GM12878 (cell line): ENCODE data around the gene DACH1. TPM values are rescaled to one million over a fixed set of nuclear protein-coding genes. Genes with fewer than 3 reads are reported as not detected.

Source experiments
- ATAC-seq: fragments of 200-7000 bp; cut with Tn5 transposase; 3 replicates; pipeline ENCODE4 v1.9.1; 2020; ENCODE audit warnings: mild to moderate bottlenecking, moderate library complexity
- BruUV-seq: library from RNA; stranded (reverse); fragments of 400-500 nt; replicated peaks from 2 replicates; lab custom pipeline; 2021; lab: Mats Ljungman, UMichigan
- CTCF ChIA-PET: fragments of 300-600 bp; sonication (Branson Sonifier 250); formaldehyde crosslinking; extraction: SDS; loops from one replicate; lab custom pipeline; 2021; ENCODE audit warnings: inconsistent platforms; lab: Yijun Ruan, JAX
- POLR2A ChIA-PET: fragments of 350-600 bp; formaldehyde crosslinking; extraction: SDS; loops from one replicate; lab custom pipeline; 2021; ENCODE audit warnings: inconsistent platforms; lab: Charles Lee
- RAD21 ChIA-PET: fragments of 300-600 bp; sonication (Branson Sonifier 250); formaldehyde crosslinking; loops from one replicate; lab custom pipeline; 2023; ENCODE audit warnings: antibody characterized with exemption; ENCODE audit not compliant: unreplicated experiment; lab: Charles Lee
- SMC1A ChIA-PET: fragments of 300-600 bp; sonication (Branson Sonifier 250); formaldehyde crosslinking; loops from one replicate; lab custom pipeline; 2023; ENCODE audit not compliant: unreplicated experiment, uncharacterized antibody; lab: Charles Lee
- DNase-seq: peaks from one replicate; pipeline ENCODE4 v3.0.0-alpha.2; 2011; ENCODE audit warnings: low read depth, low spot score
- FAIRE-seq: peaks from 3 replicates; lab custom pipeline; 2011; peaks lifted over from hg19 to GRCh38; lab: Jason Lieb, UNC
- H2AFZ ChIP-seq: 2 replicates; pipeline ENCODE4 v1.6.0; 2011; ENCODE audit warnings: low read depth, low read length, control low read depth; ENCODE audit not compliant: control insufficient read depth
- H3K27ac ChIP-seq: 2 replicates; pipeline ENCODE4 v1.5.1; 2011; ENCODE audit warnings: control low read depth; ENCODE audit not compliant: control insufficient read depth, insufficient read depth
- H3K27me3 ChIP-seq, 2 experiments: replicated peaks in 1 of 2; 2 replicates each; pipeline versions ENCODE4 v1.6.0 to v1.6.1; 2011; ENCODE audit warnings: low read length in 1 of 2; ENCODE audit not compliant: control insufficient read depth in 2 of 2, insufficient read depth in 2 of 2
- H3K36me3 ChIP-seq, 2 experiments: 2 replicates each; pipeline ENCODE4 v1.5.1; 2011; ENCODE audit warnings: low read length in 1 of 2; ENCODE audit not compliant: control insufficient read depth in 2 of 2, insufficient read depth in 2 of 2
- H3K4me1 ChIP-seq: 2 replicates; pipeline ENCODE4 v1.6.1; 2011; ENCODE audit warnings: mild to moderate bottlenecking, low read length, moderate library complexity, mixed read lengths; ENCODE audit not compliant: control insufficient read depth, insufficient read depth
- H3K4me2 ChIP-seq: 2 replicates; pipeline ENCODE4 v1.6.0; 2011; ENCODE audit warnings: control low read depth; ENCODE audit not compliant: control insufficient read depth, insufficient read depth
- H3K4me3 ChIP-seq: fragments of 200-600 bp; sonication (generic); 2 replicates; pipeline ENCODE4 v1.5.1; 2016
- H3K79me2 ChIP-seq: 2 replicates; pipeline ENCODE4 v1.6.0; 2011; ENCODE audit warnings: low read length; ENCODE audit not compliant: control insufficient read depth, insufficient read depth
- H3K9ac ChIP-seq: 2 replicates; pipeline ENCODE4 v1.8.0; 2011; ENCODE audit warnings: low read length, control low read depth, mixed read lengths; ENCODE audit not compliant: control insufficient read depth, insufficient read depth
- H3K9me3 ChIP-seq: replicated peaks from 3 replicates; pipeline ENCODE4 v1.5.1; 2011; ENCODE audit warnings: mild to moderate bottlenecking, low read length; ENCODE audit not compliant: control insufficient read depth, insufficient read depth
- H4K20me1 ChIP-seq: 2 replicates; pipeline ENCODE4 v1.6.0; 2011; ENCODE audit not compliant: control insufficient read depth, insufficient read depth
- BRCA1 ChIP-seq: IDR thresholded peaks from 2 replicates; pipeline ENCODE4 v1.6.1; 2011; ENCODE audit warnings: low read depth, low read length, improper control_type of control experiment
- CBFB ChIP-seq: IDR thresholded peaks from 2 replicates; pipeline ENCODE4 v1.6.1; 2016; ENCODE audit warnings: antibody characterized with exemption, low read depth
- CBX3 ChIP-seq: fragments of 200-600 bp; sonication (generic); IDR thresholded peaks from 2 replicates; pipeline ENCODE4 v1.6.1; 2016; ENCODE audit warnings: low read depth, borderline replicate concordance
- CUX1 ChIP-seq: IDR thresholded peaks from 2 replicates; pipeline ENCODE4 v1.6.1; 2012; ENCODE audit warnings: improper control_type of control experiment, low read depth, low read length; ENCODE audit not compliant: insufficient replicate concordance
- GATAD2B ChIP-seq: fragments of 450-650 bp; conservative IDR thresholded peaks from 2 replicates; pipeline ENCODE4 v1.6.1; 2017; ENCODE audit warnings: low read depth, mild to moderate bottlenecking, moderate library complexity
- IKZF2 ChIP-seq, 2 experiments: fragments of 450-650 bp; IDR thresholded peaks; 2 replicates each; pipeline ENCODE4 v1.6.1; 2017; ENCODE audit warnings: mild to moderate bottlenecking in 2 of 2, moderate library complexity in 2 of 2
- NBN ChIP-seq: fragments of 450-650 bp; IDR thresholded peaks from 2 replicates; pipeline ENCODE4 v1.6.1; 2016
- NR2C2 ChIP-seq: IDR thresholded peaks from 2 replicates; pipeline ENCODE4 v1.6.1; 2011; ENCODE audit warnings: borderline replicate concordance, low read depth; ENCODE audit not compliant: control insufficient read depth, insufficient read length
- RELB ChIP-seq: fragments of 450-650 bp; IDR thresholded peaks from 2 replicates; pipeline ENCODE4 v1.6.1; 2017; ENCODE audit warnings: low read depth, mild to moderate bottlenecking, moderate library complexity
- RFX5 ChIP-seq: IDR thresholded peaks from 2 replicates; pipeline ENCODE4 v1.6.1; 2011; ENCODE audit warnings: low read depth, low read length, improper control_type of control experiment
- RUNX3 ChIP-seq: IDR thresholded peaks from 2 replicates; pipeline ENCODE4 v1.6.1; 2012; ENCODE audit warnings: low read length, inconsistent platforms
- SMC3 ChIP-seq: IDR thresholded peaks from 2 replicates; pipeline ENCODE4 v1.6.1; 2011; ENCODE audit warnings: low read length, improper control_type of control experiment, borderline replicate concordance
- ZNF217 ChIP-seq: fragments of 450-650 bp; IDR thresholded peaks from 2 replicates; pipeline ENCODE4 v1.6.1; 2017; ENCODE audit warnings: antibody characterized with exemption, mild to moderate bottlenecking
- in situ Hi-C: fragments of 300-500 bp; cut with MboI; formaldehyde crosslinking; loops from 9 replicates; pipeline ENCODE4 v1.14.3; 2018; ENCODE audit warnings: mixed read lengths
- intact Hi-C: fragments of 100-400 bp; cut with micrococcal nuclease; formaldehyde crosslinking; loops from one replicate; pipeline ENCODE4 v1.14.2; 2022; ENCODE audit not compliant: unreplicated experiment
- polyA plus RNA-seq, 11 experiments: library from polyadenylated mRNA; depleted of rRNA in 4 of 11; unstranded in 6 of 11; stranded (reverse) in 5 of 11; fragments of >200 nt; fragmentation: Nextera tagmentation in 4 of 11; fragmentation: Illumina TruSeq in 1 of 11; extraction: Ambion mirVana in 4 of 11; extraction: Trizol in 1 of 11; gene quantifications; 1 replicate in 1 of 11; 2 replicates in 10 of 11; pipeline versions ENCODE4 v1.2.1 to v1.2.3, GENCODE V29; 2011 to 2016; ENCODE audit warnings: inconsistent platforms in 2 of 11, missing spikeins in 2 of 11, low read depth in 1 of 11
- total RNA-seq, 4 experiments: library from RNA; depleted of rRNA in 3 of 4; stranded (reverse); fragments of >200 nt in 3 of 4; fragmentation: Illumina TruSeq in 1 of 4; extraction: Trizol in 1 of 4; gene quantifications; 2 replicates each; pipeline versions ENCODE4 v1.2.1 to v1.2.3, GENCODE V29; 2013 to 2021
- TF ChIP-seq, protein P1 (sequence below): IDR thresholded peaks from 2 replicates; pipeline ENCODE4 v1.6.1; 2011; ENCODE audit warnings: borderline replicate concordance, low read depth, mild to moderate bottlenecking, moderate library complexity, low read length; ENCODE audit not compliant: insufficient read depth, poor library complexity, severe bottlenecking
- TF ChIP-seq, protein P2 (sequence below): fragments of 150-350 bp; IDR thresholded peaks from 2 replicates; pipeline ENCODE4 v1.6.1; 2016; ENCODE audit warnings: low read depth, low read length

DACH1 gene
- total and polyA plus RNA-seq, 10 of the 15 experiments (the other 5 are each of a cell fraction or from before 2014, with no cell fraction given) = 0.05 TPM; not detected in 9

GRCh38 chr13:71619096-71619495 lies 247.9 kb downstream of the DACH1 start:
- CTCF ChIA-PET = no interaction called here
- Histone ChIP-seq H3K9ac (no peak overlapping the region), H4K20me1 (no peaks in the 10 kb centered on the region), H3K27ac (no peak overlapping the region), H3K9me3 (no peaks in the 10 kb centered on the region), H3K27me3 (no peaks in the 10 kb centered on the region), H2AFZ (no peak overlapping the region), H3K36me3 (no peaks in the 10 kb centered on the region), H3K4me2 (no peak overlapping the region), H3K4me1 (no peaks in the 10 kb centered on the region), H3K79me2 (no peaks in the 10 kb centered on the region), H3K4me3 (no peak overlapping the region)
- no peak for DNase-seq
- intact Hi-C loops (no loop called here), in situ Hi-C loops (no loop called here)
- POLR2A ChIA-PET = no interaction called here
- RAD21 ChIA-PET = no interaction called here
- no peak for FAIRE-seq
- no TSS peak for BruUV-seq
- SMC1A ChIA-PET = no interaction called here
- ATAC-seq = no peak
- TF ChIP-seq NR2C2 (no peak), CUX1 (no peak), BRCA1 (no peak), CBFB (no peak), ZNF217 (no peak), RUNX3 (no peak), SMC3 (no peak), RELB (no peak), IKZF2 (IDR thresholded peaks at IDR 0.05) (no peak), RFX5 (no peak), CBX3 (no peak), NBN (no peak), GATAD2B (no peak)
- TF ChIP-seq, protein P1, sequence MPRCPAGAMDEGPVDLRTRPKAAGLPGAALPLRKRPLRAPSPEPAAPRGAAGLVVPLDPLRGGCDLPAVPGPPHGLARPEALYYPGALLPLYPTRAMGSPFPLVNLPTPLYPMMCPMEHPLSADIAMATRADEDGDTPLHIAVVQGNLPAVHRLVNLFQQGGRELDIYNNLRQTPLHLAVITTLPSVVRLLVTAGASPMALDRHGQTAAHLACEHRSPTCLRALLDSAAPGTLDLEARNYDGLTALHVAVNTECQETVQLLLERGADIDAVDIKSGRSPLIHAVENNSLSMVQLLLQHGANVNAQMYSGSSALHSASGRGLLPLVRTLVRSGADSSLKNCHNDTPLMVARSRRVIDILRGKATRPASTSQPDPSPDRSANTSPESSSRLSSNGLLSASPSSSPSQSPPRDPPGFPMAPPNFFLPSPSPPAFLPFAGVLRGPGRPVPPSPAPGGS = no peak
- TF ChIP-seq, protein P2, sequence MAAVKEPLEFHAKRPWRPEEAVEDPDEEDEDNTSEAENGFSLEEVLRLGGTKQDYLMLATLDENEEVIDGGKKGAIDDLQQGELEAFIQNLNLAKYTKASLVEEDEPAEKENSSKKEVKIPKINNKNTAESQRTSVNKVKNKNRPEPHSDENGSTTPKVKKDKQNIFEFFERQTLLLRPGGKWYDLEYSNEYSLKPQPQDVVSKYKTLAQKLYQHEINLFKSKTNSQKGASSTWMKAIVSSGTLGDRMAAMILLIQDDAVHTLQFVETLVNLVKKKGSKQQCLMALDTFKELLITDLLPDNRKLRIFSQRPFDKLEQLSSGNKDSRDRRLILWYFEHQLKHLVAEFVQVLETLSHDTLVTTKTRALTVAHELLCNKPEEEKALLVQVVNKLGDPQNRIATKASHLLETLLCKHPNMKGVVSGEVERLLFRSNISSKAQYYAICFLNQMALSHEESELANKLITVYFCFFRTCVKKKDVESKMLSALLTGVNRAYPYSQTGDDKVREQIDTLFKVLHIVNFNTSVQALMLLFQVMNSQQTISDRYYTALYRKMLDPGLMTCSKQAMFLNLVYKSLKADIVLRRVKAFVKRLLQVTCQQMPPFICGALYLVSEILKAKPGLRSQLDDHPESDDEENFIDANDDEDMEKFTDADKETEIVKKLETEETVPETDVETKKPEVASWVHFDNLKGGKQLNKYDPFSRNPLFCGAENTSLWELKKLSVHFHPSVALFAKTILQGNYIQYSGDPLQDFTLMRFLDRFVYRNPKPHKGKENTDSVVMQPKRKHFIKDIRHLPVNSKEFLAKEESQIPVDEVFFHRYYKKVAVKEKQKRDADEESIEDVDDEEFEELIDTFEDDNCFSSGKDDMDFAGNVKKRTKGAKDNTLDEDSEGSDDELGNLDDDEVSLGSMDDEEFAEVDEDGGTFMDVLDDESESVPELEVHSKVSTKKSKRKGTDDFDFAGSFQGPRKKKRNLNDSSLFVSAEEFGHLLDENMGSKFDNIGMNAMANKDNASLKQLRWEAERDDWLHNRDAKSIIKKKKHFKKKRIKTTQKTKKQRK = no peak
